HCT116 (cell line): ENCODE measurements around the gene GOLGA6L9.
"Not testable (repeated sequence)": the region's sequence is repeated elsewhere in the genome, so short reads cannot be mapped to it uniquely, and the experiment has no call there.

Experiments used
- EGR1 ChIP-seq: IDR thresholded peaks from 2 replicates; pipeline ENCODE4 v1.6.1; 2012; ENCODE audit warnings: low read depth
- EZH2 ChIP-seq: fragments of 200-600 bp; sonication (generic); IDR thresholded peaks from 2 replicates; pipeline ENCODE4 v1.6.1; 2017; ENCODE audit warnings: antibody characterized with exemption, mixed run types
- JUND ChIP-seq: IDR thresholded peaks from 2 replicates; pipeline ENCODE4 v1.6.1; 2012
- POLR2A ChIP-seq: IDR thresholded peaks from 2 replicates; pipeline ENCODE4 v1.7.0; 2011; ENCODE audit warnings: borderline replicate concordance; ENCODE audit not compliant: insufficient read depth, insufficient read length; ENCODE audit errors: extremely low read depth
- POLR2AphosphoS5 ChIP-seq: IDR thresholded peaks from 2 replicates; pipeline ENCODE4 v1.6.1; 2011; ENCODE audit warnings: mild to moderate bottlenecking, low read depth, low read length, moderate library complexity
- RAD21 ChIP-seq: IDR thresholded peaks from 2 replicates; pipeline ENCODE4 v1.6.1; 2012; ENCODE audit warnings: low read depth, mild to moderate bottlenecking
- SIN3A ChIP-seq: IDR thresholded peaks from 2 replicates; pipeline ENCODE4 v1.6.1; 2012; ENCODE audit warnings: low read depth
- YY1 ChIP-seq: IDR thresholded peaks from 2 replicates; pipeline ENCODE4 v1.6.1; 2011; ENCODE audit warnings: low read length, low read depth, moderate library complexity, mild to moderate bottlenecking; ENCODE audit not compliant: insufficient replicate concordance; ENCODE audit errors: extremely low read depth
- ZFX ChIP-seq: fragments of 450-650 bp; IDR thresholded peaks from 2 replicates; pipeline ENCODE4 v1.6.1; 2017
- ZNF274 ChIP-seq: fragments of 200-500 bp; sonication (Bioruptor generic); IDR thresholded peaks from 2 replicates; pipeline ENCODE4 v1.6.1; 2014; ENCODE audit warnings: mild to moderate bottlenecking, low read depth, low read length, inconsistent platforms
- TF ChIP-seq, protein P1 (sequence below): IDR thresholded peaks from 2 replicates; pipeline ENCODE4 v1.6.1; 2011; ENCODE audit warnings: mild to moderate bottlenecking, low read length, moderate library complexity; ENCODE audit not compliant: insufficient replicate concordance; ENCODE audit errors: extremely low read depth
- TF ChIP-seq, protein P2 (sequence below), 3 experiments: fragments of 200-600 bp in 1 of 3; sonication (generic) in 1 of 3; IDR thresholded peaks in 2 of 3; conservative IDR thresholded peaks in 1 of 3; 2 replicates each; pipeline ENCODE4 v1.5.1; 2012 to 2017; ENCODE audit warnings: low read depth in 2 of 3, low read length in 2 of 3, antibody characterized with exemption in 1 of 3, borderline replicate concordance in 1 of 3, control low read depth in 1 of 3, mild to moderate bottlenecking in 1 of 3, mixed read lengths in 1 of 3, mixed run types in 1 of 3, moderate library complexity in 1 of 3; ENCODE audit not compliant: insufficient read depth in 1 of 3
- TF ChIP-seq, protein P3 (sequence below): IDR thresholded peaks from 2 replicates; pipeline ENCODE4 v1.6.1; 2012; ENCODE audit warnings: low read depth

DNA sequence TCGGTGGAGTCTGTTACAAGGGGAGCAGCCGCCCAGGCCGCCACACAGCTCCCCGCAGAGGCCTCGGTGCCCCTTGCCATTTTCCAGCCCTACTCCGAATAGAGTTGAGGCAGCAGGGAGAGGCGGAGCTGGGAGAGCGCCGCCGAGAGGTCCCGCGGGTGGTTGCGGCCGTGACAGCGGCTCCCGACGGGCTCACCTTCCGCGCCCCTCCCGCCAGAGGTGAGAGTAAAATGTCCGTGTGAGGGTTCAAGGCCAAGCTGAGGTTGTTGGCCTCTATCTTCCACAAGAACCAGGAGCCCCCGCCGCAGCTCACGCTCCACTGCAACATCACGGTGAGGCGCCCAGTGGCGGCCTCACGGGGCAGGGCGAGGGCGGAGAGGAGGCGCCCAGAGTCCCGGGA, 15.8 kb downstream of the GOLGA6L9 start:
- TF ChIP-seq POLR2A, ZNF274, EZH2, JUND, SIN3A, POLR2AphosphoS5, YY1, ZFX, RAD21, EGR1: not testable (repeated sequence)
- TF ChIP-seq, protein P1, sequence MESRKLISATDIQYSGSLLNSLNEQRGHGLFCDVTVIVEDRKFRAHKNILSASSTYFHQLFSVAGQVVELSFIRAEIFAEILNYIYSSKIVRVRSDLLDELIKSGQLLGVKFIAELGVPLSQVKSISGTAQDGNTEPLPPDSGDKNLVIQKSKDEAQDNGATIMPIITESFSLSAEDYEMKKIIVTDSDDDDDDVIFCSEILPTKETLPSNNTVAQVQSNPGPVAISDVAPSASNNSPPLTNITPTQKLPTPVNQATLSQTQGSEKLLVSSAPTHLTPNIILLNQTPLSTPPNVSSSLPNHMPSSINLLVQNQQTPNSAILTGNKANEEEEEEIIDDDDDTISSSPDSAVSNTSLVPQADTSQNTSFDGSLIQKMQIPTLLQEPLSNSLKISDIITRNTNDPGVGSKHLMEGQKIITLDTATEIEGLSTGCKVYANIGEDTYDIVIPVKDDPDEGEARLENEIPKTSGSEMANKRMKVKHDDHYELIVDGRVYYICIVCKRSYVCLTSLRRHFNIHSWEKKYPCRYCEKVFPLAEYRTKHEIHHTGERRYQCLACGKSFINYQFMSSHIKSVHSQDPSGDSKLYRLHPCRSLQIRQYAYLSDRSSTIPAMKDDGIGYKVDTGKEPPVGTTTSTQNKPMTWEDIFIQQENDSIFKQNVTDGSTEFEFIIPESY, result not testable (repeated sequence)
- TF ChIP-seq, protein P2, sequence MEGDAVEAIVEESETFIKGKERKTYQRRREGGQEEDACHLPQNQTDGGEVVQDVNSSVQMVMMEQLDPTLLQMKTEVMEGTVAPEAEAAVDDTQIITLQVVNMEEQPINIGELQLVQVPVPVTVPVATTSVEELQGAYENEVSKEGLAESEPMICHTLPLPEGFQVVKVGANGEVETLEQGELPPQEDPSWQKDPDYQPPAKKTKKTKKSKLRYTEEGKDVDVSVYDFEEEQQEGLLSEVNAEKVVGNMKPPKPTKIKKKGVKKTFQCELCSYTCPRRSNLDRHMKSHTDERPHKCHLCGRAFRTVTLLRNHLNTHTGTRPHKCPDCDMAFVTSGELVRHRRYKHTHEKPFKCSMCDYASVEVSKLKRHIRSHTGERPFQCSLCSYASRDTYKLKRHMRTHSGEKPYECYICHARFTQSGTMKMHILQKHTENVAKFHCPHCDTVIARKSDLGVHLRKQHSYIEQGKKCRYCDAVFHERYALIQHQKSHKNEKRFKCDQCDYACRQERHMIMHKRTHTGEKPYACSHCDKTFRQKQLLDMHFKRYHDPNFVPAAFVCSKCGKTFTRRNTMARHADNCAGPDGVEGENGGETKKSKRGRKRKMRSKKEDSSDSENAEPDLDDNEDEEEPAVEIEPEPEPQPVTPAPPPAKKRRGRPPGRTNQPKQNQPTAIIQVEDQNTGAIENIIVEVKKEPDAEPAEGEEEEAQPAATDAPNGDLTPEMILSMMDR (IDR thresholded peaks at IDR 0.05 in 2 of 3, conservative IDR thresholded peaks at IDR 0.05 in 1 of 3; ENCODE audit: borderline replicate concordance in 1 of 3, insufficient read depth in 1 of 3, low read depth in 2 of 3, low read length in 2 of 3), result 0 out of 6 replicates have a peak, but pooled peaks of 1 of the 3 experiments have one; percentile 5
- TF ChIP-seq, protein P3, sequence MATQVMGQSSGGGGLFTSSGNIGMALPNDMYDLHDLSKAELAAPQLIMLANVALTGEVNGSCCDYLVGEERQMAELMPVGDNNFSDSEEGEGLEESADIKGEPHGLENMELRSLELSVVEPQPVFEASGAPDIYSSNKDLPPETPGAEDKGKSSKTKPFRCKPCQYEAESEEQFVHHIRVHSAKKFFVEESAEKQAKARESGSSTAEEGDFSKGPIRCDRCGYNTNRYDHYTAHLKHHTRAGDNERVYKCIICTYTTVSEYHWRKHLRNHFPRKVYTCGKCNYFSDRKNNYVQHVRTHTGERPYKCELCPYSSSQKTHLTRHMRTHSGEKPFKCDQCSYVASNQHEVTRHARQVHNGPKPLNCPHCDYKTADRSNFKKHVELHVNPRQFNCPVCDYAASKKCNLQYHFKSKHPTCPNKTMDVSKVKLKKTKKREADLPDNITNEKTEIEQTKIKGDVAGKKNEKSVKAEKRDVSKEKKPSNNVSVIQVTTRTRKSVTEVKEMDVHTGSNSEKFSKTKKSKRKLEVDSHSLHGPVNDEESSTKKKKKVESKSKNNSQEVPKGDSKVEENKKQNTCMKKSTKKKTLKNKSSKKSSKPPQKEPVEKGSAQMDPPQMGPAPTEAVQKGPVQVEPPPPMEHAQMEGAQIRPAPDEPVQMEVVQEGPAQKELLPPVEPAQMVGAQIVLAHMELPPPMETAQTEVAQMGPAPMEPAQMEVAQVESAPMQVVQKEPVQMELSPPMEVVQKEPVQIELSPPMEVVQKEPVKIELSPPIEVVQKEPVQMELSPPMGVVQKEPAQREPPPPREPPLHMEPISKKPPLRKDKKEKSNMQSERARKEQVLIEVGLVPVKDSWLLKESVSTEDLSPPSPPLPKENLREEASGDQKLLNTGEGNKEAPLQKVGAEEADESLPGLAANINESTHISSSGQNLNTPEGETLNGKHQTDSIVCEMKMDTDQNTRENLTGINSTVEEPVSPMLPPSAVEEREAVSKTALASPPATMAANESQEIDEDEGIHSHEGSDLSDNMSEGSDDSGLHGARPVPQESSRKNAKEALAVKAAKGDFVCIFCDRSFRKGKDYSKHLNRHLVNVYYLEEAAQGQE, result not testable (repeated sequence)
